Trophoblast cell (in vitro differentiated cells and primary cell): ENCODE results near the gene C10orf62.
A peak's percentile ranks its signal among the peaks of the same experiment; 100 is the strongest.

Source experiments
- DNase-seq, 2 donors: peaks; one replicate each; pipeline ENCODE4 v3.0.0-alpha.2; 2016
- H2AFZ ChIP-seq: 2 replicates; pipeline ENCODE4 v1.6.1; 2013; ENCODE audit warnings: low read length, moderate library complexity, mild to moderate bottlenecking; ENCODE audit not compliant: insufficient read depth, poor library complexity
- H2AK5ac ChIP-seq: 2 replicates; pipeline ENCODE4 v1.6.1; 2013; ENCODE audit warnings: mild to moderate bottlenecking, low read length
- H2BK120ac ChIP-seq: 2 replicates; pipeline ENCODE4 v1.6.1; 2013; ENCODE audit warnings: low read length, mild to moderate bottlenecking, moderate library complexity; ENCODE audit not compliant: insufficient read depth, poor library complexity
- H2BK12ac ChIP-seq: 2 replicates; pipeline ENCODE4 v1.6.1; 2013; ENCODE audit warnings: mild to moderate bottlenecking, low read length, moderate library complexity
- H2BK5ac ChIP-seq: 2 replicates; pipeline ENCODE4 v1.6.1; 2013; ENCODE audit warnings: low read length, low read depth, moderate library complexity, mild to moderate bottlenecking; ENCODE audit not compliant: poor library complexity
- H3K14ac ChIP-seq: 2 replicates; pipeline ENCODE4 v1.6.1; 2013; ENCODE audit warnings: mild to moderate bottlenecking, low read length
- H3K18ac ChIP-seq: 2 replicates; pipeline ENCODE4 v1.6.1; 2013; ENCODE audit warnings: mild to moderate bottlenecking, low read length
- H3K23ac ChIP-seq: 2 replicates; pipeline ENCODE4 v1.6.1; 2013; ENCODE audit warnings: low read length
- H3K27ac ChIP-seq: 2 replicates; pipeline ENCODE4 v1.5.1; 2013; ENCODE audit warnings: low read depth, mild to moderate bottlenecking, inconsistent platforms, low read length, moderate library complexity
- H3K27me3 ChIP-seq: 2 replicates; pipeline ENCODE4 v1.6.1; 2013; ENCODE audit warnings: inconsistent platforms, mild to moderate bottlenecking, low read length, moderate library complexity; ENCODE audit not compliant: insufficient read depth
- H3K36me3 ChIP-seq, 2 experiments: 1 replicate in 1 of 2; 2 replicates in 1 of 2; pipeline ENCODE4 v1.6.1; 2013; ENCODE audit warnings: low read length in 2 of 2, mild to moderate bottlenecking in 2 of 2, moderate library complexity in 1 of 2; ENCODE audit not compliant: insufficient read depth in 2 of 2, control insufficient read depth in 1 of 2
- H3K4ac ChIP-seq: 2 replicates; pipeline ENCODE4 v1.6.1; 2013; ENCODE audit warnings: low read depth, mild to moderate bottlenecking, low read length, moderate library complexity
- H3K4me1 ChIP-seq, 2 experiments: 1 replicate in 1 of 2; 2 replicates in 1 of 2; pipeline ENCODE4 v1.6.1; 2013; ENCODE audit warnings: low read length in 2 of 2, mild to moderate bottlenecking in 2 of 2, moderate library complexity in 1 of 2; ENCODE audit not compliant: insufficient read depth in 2 of 2, control insufficient read depth in 1 of 2
- H3K4me2 ChIP-seq: 2 replicates; pipeline ENCODE4 v1.6.1; 2013; ENCODE audit warnings: inconsistent platforms, mild to moderate bottlenecking, low read length, moderate library complexity
- H3K4me3 ChIP-seq: 2 replicates; pipeline ENCODE4 v1.5.1; 2013; ENCODE audit warnings: mild to moderate bottlenecking, low read depth, low read length, inconsistent platforms
- H3K79me1 ChIP-seq: one replicate; pipeline ENCODE4 v1.6.1; 2013; ENCODE audit warnings: low read length
- H3K79me2 ChIP-seq: 2 replicates; pipeline ENCODE4 v1.6.1; 2013; ENCODE audit warnings: low read length, mild to moderate bottlenecking; ENCODE audit not compliant: control insufficient read depth, insufficient read depth, poor library complexity
- H3K9ac ChIP-seq: 2 replicates; pipeline ENCODE4 v1.6.1; 2013; ENCODE audit warnings: mild to moderate bottlenecking, low read length
- H3K9me3 ChIP-seq: 2 replicates; pipeline ENCODE4 v1.6.1; 2013; ENCODE audit warnings: low read depth, mild to moderate bottlenecking, control low read depth, inconsistent platforms, low read length; ENCODE audit not compliant: insufficient read depth
- H4K12ac ChIP-seq: 2 replicates; pipeline ENCODE4 v1.6.1; 2013; ENCODE audit warnings: low read depth, mild to moderate bottlenecking, low read length, moderate library complexity
- H4K8ac ChIP-seq: 2 replicates; pipeline ENCODE4 v1.6.1; 2013; ENCODE audit warnings: low read depth, mild to moderate bottlenecking, low read length, moderate library complexity
- H4K91ac ChIP-seq: one replicate; pipeline ENCODE4 v1.6.1; 2013; ENCODE audit warnings: low read depth, mild to moderate bottlenecking, low read length, moderate library complexity
- WGBS: extraction: QIAGEN DNeasy Blood & Tissue Kit; methylation state at CpG from one replicate; pipeline ENCODE4 v1.1.7; 2013; ENCODE audit warnings: missing lambda C conversion rate; ENCODE audit not compliant: insufficient read length, insufficient coverage; ENCODE audit errors: extremely low coverage; 5-methylcytosine and 5-hydroxymethylcytosine counted together

The C10orf62 gene

DNA sequence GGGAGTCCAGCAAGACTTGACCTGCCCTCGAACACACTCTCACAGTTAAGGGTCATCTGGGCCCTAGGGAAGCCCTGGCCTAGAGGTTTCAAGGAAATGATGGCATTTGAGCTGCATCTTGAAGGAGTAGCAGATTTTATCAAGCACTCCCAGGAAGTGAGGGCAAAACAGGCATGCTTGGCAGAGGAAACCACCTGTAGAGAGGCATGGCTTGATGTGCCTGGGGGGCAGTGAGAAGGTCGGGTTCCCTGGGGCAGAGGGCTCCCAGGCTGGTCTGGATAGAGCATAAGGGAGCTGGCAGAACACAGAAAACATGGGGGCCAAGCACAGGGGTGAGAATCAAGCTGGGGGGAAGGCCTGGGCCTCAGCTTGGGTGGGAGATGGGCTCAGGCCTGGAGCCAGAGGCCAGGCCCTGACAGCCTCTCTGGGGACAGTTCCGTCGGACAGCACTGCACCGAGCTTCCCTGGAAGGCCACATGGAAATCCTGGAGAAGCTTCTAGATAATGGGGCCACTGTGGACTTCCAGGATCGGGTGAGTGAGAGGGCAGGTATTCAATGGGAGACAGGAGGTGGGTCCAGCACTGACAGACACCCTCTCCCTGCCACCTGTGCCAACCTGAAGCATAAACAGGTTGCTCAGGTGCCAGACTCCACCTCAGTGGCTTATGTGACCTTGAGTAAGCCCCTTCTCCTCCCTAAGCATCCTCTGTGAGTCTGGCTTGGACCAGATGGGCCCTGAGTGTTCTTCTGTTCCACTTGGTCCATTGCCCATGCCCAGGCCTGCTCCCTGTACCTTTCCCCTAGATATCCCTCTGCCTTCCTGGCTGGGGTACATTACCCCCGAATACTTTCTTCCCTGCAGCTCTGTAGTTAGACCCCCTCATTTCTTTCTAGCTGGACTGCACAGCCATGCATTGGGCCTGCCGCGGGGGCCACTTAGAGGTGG, 8.8 kb upstream of the C10orf62 start:
- Histone ChIP-seq H3K79me2 (no peaks in the 10 kb centered on the region), H2BK120ac (no peak overlapping the region), H3K36me3 (no peaks in the 10 kb centered on the region), H3K4me2 (no peak overlapping the region), H3K4ac (no peak overlapping the region), H4K91ac (no peak overlapping the region), H4K8ac (no peak overlapping the region), H3K9me3 (no peaks in the 10 kb centered on the region), H3K4me3 (no peak overlapping the region), H2AK5ac (no peak overlapping the region), H3K14ac (no peak overlapping the region), H3K4me1 (peaks cover 3 to 5% of the 10 kb centered on the region in 2 experiments), H3K23ac (no peak overlapping the region), H2AFZ (no peak overlapping the region), H3K18ac (no peak overlapping the region), H3K27me3 (no peaks in the 10 kb centered on the region), H3K79me1 (peaks cover 3% of the 10 kb centered on the region), H2BK12ac (no peak overlapping the region), H3K27ac (no peak overlapping the region), H3K9ac (no peak overlapping the region), H2BK5ac (no peak overlapping the region), H4K12ac (no peak overlapping the region)
- no peak for DNase-seq
- WGBS = no CpG with 5 or more reads among the region's 9 CpGs

DNA sequence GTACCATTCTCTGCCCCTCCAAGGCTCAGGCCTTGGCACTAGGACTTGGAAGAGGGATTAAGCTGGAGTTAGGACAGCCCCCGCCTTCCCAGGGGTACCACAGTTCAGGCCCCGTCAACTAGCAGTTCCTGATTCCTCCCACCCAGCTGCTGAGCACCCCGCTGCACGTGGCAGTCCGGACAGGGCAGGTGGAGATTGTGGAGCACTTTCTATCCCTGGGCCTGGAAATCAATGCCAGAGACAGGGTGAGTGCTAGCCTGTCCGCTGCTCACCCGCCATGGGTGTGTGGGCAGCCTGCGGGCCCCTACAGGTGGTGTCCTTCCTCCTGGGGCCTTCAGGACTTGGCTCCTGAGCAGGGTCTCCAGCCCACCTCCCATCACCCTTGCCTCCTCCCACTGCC, 7.4 kb upstream of the C10orf62 start:
- Histone ChIP-seq H3K4me1 (peaks cover 3 to 5% of the 10 kb centered on the region in 2 experiments), H3K4ac (no peak overlapping the region), H2BK5ac (no peak overlapping the region), H3K79me2 (no peaks in the 10 kb centered on the region), H2AFZ (no peak overlapping the region), H3K9ac (no peak overlapping the region), H3K4me2 (no peak overlapping the region), H3K14ac (no peak overlapping the region), H3K36me3 (no peaks in the 10 kb centered on the region), H2AK5ac (no peak overlapping the region), H2BK120ac (no peak overlapping the region), H3K9me3 (no peaks in the 10 kb centered on the region), H4K12ac (no peak overlapping the region), H4K8ac (no peak overlapping the region), H3K18ac (no peak overlapping the region), H3K23ac (no peak overlapping the region), H3K79me1 (no peaks in the 10 kb centered on the region), H3K4me3 (no peak overlapping the region), H3K27ac (no peak overlapping the region), H4K91ac (no peak overlapping the region), H3K27me3 (no peaks in the 10 kb centered on the region), H2BK12ac (no peak overlapping the region)
- no peak for DNase-seq
- no CpG with 5 or more reads among the region's 8 CpGs for WGBS

DNA sequence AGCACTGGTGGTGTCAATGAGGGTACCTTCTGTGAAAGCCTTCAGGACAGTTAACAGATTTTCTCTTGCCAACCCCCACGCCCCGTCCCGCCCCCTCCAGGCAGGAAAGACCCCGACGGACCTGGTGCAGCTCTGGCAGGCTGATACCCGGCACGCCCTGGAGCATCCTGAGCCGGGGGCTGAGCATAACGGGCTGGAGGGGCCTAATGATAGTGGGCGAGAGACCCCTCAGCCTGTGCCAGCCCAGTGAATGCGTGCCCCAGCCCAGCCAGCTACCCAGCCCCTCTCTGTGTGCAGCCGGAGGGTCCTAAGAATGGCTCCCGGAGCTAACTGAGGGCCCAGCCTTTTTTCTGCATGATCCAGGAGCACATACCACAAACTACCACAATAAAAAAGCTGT, 6.0 kb upstream of the C10orf62 start:
- no peak overlapping the region for H4K91ac ChIP-seq
- peaks cover 3 to 5% of the 10 kb centered on the region in 2 experiments for H3K4me1 ChIP-seq
- H3K9ac ChIP-seq = no peak overlapping the region
- no peak overlapping the region for H2AFZ ChIP-seq
- H3K14ac ChIP-seq = no peak overlapping the region
- no peaks in the 10 kb centered on the region for H3K9me3 ChIP-seq
- no peak overlapping the region for H3K4me2 ChIP-seq
- no peak overlapping the region for H2BK5ac ChIP-seq
- no CpG with 5 or more reads among the region's 13 CpGs for WGBS
- no peaks in the 10 kb centered on the region for H3K27me3 ChIP-seq
- no peaks in the 10 kb centered on the region for H3K79me2 ChIP-seq
- H3K36me3 ChIP-seq = no peaks in the 10 kb centered on the region
- no peak overlapping the region for H3K4ac ChIP-seq
- H2BK12ac ChIP-seq = no peak overlapping the region
- no peak overlapping the region for H4K8ac ChIP-seq
- no peaks in the 10 kb centered on the region for H3K79me1 ChIP-seq
- H3K23ac ChIP-seq = no peak overlapping the region
- DNase-seq = no peak
- H2BK120ac ChIP-seq = no peak overlapping the region
- H3K27ac ChIP-seq = no peak overlapping the region
- no peak overlapping the region for H3K4me3 ChIP-seq
- no peak overlapping the region for H3K18ac ChIP-seq
- no peak overlapping the region for H4K12ac ChIP-seq
- no peak overlapping the region for H2AK5ac ChIP-seq

DNA sequence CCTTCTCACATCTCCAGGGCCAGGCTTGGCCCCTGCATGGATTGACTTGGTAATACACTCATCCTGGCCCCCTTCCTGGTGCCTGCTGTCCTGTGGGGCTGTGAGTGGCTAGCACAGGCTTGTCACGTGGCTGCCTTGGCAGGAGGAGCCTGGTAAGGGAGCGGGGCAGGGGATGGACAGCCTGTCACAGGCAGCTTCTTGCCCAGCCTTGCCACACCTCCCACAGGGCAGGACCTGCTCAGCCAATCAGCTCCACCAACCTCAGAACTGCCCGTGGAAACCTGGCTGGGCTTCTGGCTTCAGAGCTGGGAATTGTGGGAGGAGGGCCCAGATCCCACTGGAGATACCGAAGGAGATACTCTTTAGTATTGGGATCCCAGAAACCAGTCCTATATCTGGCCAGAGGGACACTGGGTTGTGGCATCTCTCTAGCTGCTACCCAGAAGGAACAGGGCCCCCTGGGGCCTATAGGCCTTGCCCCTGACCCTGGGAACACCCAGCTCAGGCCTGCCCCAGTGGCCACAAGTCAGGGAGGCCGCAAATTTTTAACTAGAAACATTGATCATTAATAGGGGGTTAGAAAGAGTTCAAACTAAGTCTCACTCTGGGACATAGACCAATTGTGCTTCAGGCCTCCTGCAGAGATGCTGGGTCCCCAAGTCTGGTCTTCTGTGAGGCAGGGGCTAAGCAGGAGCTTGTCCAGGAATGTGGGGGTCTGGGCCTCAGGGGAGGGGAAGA, 5.3 kb upstream of the C10orf62 start, which contains the start of gene HOGA1:
TSS of gene HOGA1 (plus strand) at position 330 of the 738 bp plus-strand sequence. CDS start at position 645, 315 bp downstream.
- H3K9me3 ChIP-seq = no peaks in the 10 kb centered on the region
- no peak within 1 kb of the TSS for H2BK12ac ChIP-seq
- H3K27me3 ChIP-seq = no peaks in the 10 kb centered on the region
- H4K12ac ChIP-seq = no peak within 1 kb of the TSS
- H3K4ac ChIP-seq = no peak within 1 kb of the TSS
- no peak within 1 kb of the TSS for H2AK5ac ChIP-seq
- no peak within 1 kb of the TSS for H3K18ac ChIP-seq
- no peak within 1 kb of the TSS for H3K9ac ChIP-seq
- H3K79me1 ChIP-seq = no peaks in the 10 kb centered on the region
- H3K79me2 ChIP-seq = no peaks in the 10 kb centered on the region
- H4K8ac ChIP-seq = peak within 1 kb of the TSS; percentile 12
- H3K4me1 ChIP-seq = peaks cover 3 to 5% of the 10 kb centered on the region in 2 experiments
- no peaks in the 10 kb centered on the region for H3K36me3 ChIP-seq
- no peak within 1 kb of the TSS for H3K27ac ChIP-seq
- no peak within 1 kb of the TSS for H2BK120ac ChIP-seq
- H3K4me3 ChIP-seq = no peak within 1 kb of the TSS
- no peak within 1 kb of the TSS for H2BK5ac ChIP-seq
- no peak within 1 kb of the TSS for H4K91ac ChIP-seq
- no peak within 1 kb of the TSS for H3K23ac ChIP-seq
- peak within 1 kb of the TSS; percentile 26 for H3K14ac ChIP-seq
- H3K4me2 ChIP-seq = no peak within 1 kb of the TSS
- WGBS = no CpG with 5 or more reads among the region's 5 CpGs
- no peak for DNase-seq
- no peak within 1 kb of the TSS for H2AFZ ChIP-seq
